Activated CD8-positive, alpha-beta memory T cell treated with anti-CD3 and anti-CD28 coated beads for 4 hours (primary cell): ENCODE data around the gene ZNF862.
"Not testable (repeated sequence)": the region's sequence is repeated elsewhere in the genome, so short reads cannot be mapped to it uniquely, and the experiment has no call there.

Source experiments
- DNase-seq, 2 donors: peaks; one replicate each; pipeline ENCODE4 v3.0.0-alpha.2; 2020; ENCODE audit warnings: low read depth in 2 of 2

Gene ZNF862

GRCh38 chr7:149824748-149825566, 13.2 kb upstream of the ZNF862 start:
- no peak for DNase-seq

- no peak for DNase-seq
These were observed 12.4 kb upstream of the ZNF862 start for GRCh38 chr7:149825567-149826343.

- no peak for DNase-seq
These were observed 11.7 kb upstream of the ZNF862 start for GRCh38 chr7:149826344-149827088.

GRCh38 chr7:149827089-149827981, 10.8 kb upstream of the ZNF862 start:
- DNase-seq: no peak

GRCh38 chr7:149828357-149829309, 9.5 kb upstream of the ZNF862 start:
- no peak for DNase-seq

- DNase-seq: not testable (repeated sequence)
These were observed 7.6 kb upstream of the ZNF862 start for GRCh38 chr7:149830527-149830926.

GRCh38 chr7:149830997-149831740, 7.0 kb upstream of the ZNF862 start:
- DNase-seq: no peak

GRCh38 chr7:149831741-149832219, 6.4 kb upstream of the ZNF862 start:
- DNase-seq: no peak

- DNase-seq: no peak
These were observed 5.7 kb upstream of the ZNF862 start for GRCh38 chr7:149832332-149833041.

- DNase-seq: no peak
These were observed 4.6 kb upstream of the ZNF862 start for GRCh38 chr7:149833495-149834130.

GRCh38 chr7:149834601-149835000, 3.6 kb upstream of the ZNF862 start:
- DNase-seq: no peak

- no peak for DNase-seq
These were observed 1.7 kb upstream of the ZNF862 start for GRCh38 chr7:149836434-149836833.

GRCh38 chr7:149837564-149838223, 481 bp upstream of the ZNF862 start:
- DNase-seq: no peak

GRCh38 chr7:149838992-149839408, 825 bp downstream of the ZNF862 start:
- DNase-seq: no peak

- DNase-seq: no peak
These were observed 1.8 kb downstream of the ZNF862 start for GRCh38 chr7:149839933-149840332.

GRCh38 chr7:149843566-149843965, 5.4 kb downstream of the ZNF862 start:
- no peak for DNase-seq

GRCh38 chr7:149844445-149844844, 6.3 kb downstream of the ZNF862 start:
- DNase-seq: no peak
